Measurements from ENCODE around the gene EEF1AKMT1.

DNA sequence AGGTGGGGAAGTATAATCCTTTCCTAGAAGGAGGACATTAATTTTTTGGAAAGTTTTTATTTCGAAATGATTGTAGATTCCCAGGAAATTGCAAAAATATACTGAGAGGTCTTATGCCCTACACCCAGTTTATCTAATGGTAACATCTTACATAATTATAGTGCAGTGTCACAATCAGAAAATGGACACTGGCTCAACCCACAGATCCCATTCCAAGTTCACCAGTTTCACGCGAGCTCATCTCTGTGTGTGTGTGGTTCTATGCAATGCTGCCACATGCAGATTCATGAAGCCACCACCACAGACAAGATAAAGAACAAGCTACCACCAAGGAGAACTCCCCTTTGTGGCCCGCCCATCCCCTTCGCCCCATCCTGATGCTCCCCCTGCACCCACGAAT, 45.9 kb downstream of the EEF1AKMT1 start:
- TF ChIP-seq, protein P1, sequence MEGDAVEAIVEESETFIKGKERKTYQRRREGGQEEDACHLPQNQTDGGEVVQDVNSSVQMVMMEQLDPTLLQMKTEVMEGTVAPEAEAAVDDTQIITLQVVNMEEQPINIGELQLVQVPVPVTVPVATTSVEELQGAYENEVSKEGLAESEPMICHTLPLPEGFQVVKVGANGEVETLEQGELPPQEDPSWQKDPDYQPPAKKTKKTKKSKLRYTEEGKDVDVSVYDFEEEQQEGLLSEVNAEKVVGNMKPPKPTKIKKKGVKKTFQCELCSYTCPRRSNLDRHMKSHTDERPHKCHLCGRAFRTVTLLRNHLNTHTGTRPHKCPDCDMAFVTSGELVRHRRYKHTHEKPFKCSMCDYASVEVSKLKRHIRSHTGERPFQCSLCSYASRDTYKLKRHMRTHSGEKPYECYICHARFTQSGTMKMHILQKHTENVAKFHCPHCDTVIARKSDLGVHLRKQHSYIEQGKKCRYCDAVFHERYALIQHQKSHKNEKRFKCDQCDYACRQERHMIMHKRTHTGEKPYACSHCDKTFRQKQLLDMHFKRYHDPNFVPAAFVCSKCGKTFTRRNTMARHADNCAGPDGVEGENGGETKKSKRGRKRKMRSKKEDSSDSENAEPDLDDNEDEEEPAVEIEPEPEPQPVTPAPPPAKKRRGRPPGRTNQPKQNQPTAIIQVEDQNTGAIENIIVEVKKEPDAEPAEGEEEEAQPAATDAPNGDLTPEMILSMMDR (IDR thresholded peaks at IDR 0.05) = no peak
- TF ChIP-seq EZH2 (IDR thresholded peaks at IDR 0.05) (no peak), EZH2phosphoT487 (IDR thresholded peaks at IDR 0.05) (no peak)
